WTC11 (cell line): ENCODE data around the gene KCNN4. TPM values are rescaled to one million over a fixed set of nuclear protein-coding genes. Genes with fewer than 3 reads are reported as not detected.

Experiments
- ATAC-seq: fragments of 200-7000 bp; cut with Tn5 transposase; 2 replicates; pipeline ENCODE4 v1.10.0; 2021; ENCODE audit warnings: mild to moderate bottlenecking, moderate library complexity
- CTCF ChIA-PET: fragments of 300-600 bp; sonication (Branson Sonifier 250); formaldehyde crosslinking; loops from one replicate; lab custom pipeline; 2021; ENCODE audit warnings: antibody characterized with exemption; lab: Charles Lee
- POLR2A ChIA-PET: fragments of 350-600 bp; sonication (Branson Sonifier 250); formaldehyde crosslinking; loops from one replicate; lab custom pipeline; 2021; ENCODE audit warnings: antibody characterized with exemption; lab: Charles Lee
- DNase-seq: peaks from one replicate; pipeline ENCODE4 v3.0.0; 2021; ENCODE audit warnings: low spot score
- H3K27ac Mint-ChIP-seq: 2 replicates; pipeline ENCODE4 v1.8.0; 2021; ENCODE audit warnings: mixed read lengths
- H3K27me3 Mint-ChIP-seq: 2 replicates; pipeline ENCODE4 v1.8.0; 2021; ENCODE audit warnings: low read depth, mild to moderate bottlenecking, moderate library complexity, mixed read lengths
- H3K36me3 Mint-ChIP-seq: 2 replicates; pipeline ENCODE4 v1.8.0; 2021; ENCODE audit warnings: mixed read lengths
- H3K4me1 Mint-ChIP-seq: 2 replicates; pipeline ENCODE4 v1.8.0; 2022; ENCODE audit warnings: mixed read lengths
- H3K4me3 Mint-ChIP-seq: 2 replicates; pipeline ENCODE4 v1.8.0; 2021; ENCODE audit warnings: mild to moderate bottlenecking, moderate library complexity, mixed read lengths
- H3K9me3 Mint-ChIP-seq: 2 replicates; pipeline ENCODE4 v1.8.0; 2021; ENCODE audit warnings: mixed read lengths
- ARID4B ChIP-seq: sonication (generic); formaldehyde crosslinking; IDR thresholded peaks from 2 replicates; pipeline ENCODE4 v1.8.0; 2023; ENCODE audit warnings: missing genetic modification reagents, mild to moderate bottlenecking, borderline replicate concordance
- ATF1 ChIP-seq: sonication (generic); formaldehyde crosslinking; IDR thresholded peaks from 2 replicates; pipeline ENCODE4 v1.8.1; 2023; ENCODE audit warnings: mild to moderate bottlenecking, moderate library complexity, missing genetic modification reagents
- E2F1 ChIP-seq: sonication (generic); formaldehyde crosslinking; IDR thresholded peaks from 2 replicates; pipeline ENCODE4 v1.8.0; 2022; ENCODE audit warnings: mild to moderate bottlenecking, missing genetic modification reagents
- EMX1 ChIP-seq: fragments of 250-450 bp; sonication (Bioruptor Pico); IDR thresholded peaks from 2 replicates; pipeline ENCODE4 v1.8.0; 2021; ENCODE audit warnings: mild to moderate bottlenecking
- FOXP1 ChIP-seq: sonication (generic); formaldehyde crosslinking; IDR thresholded peaks from 2 replicates; pipeline ENCODE4 v1.8.0; 2022; ENCODE audit warnings: missing genetic modification reagents, mild to moderate bottlenecking, moderate library complexity, borderline replicate concordance
- GABPB1 ChIP-seq: sonication (generic); formaldehyde crosslinking; IDR thresholded peaks from 2 replicates; pipeline ENCODE4 v1.8.1; 2023; ENCODE audit warnings: mild to moderate bottlenecking, missing genetic modification reagents
- HMGXB4 ChIP-seq: sonication (generic); formaldehyde crosslinking; IDR thresholded peaks from 2 replicates; pipeline ENCODE4 v1.8.1; 2023; ENCODE audit warnings: mild to moderate bottlenecking, moderate library complexity, missing genetic modification reagents
- IRF2 ChIP-seq: sonication (generic); formaldehyde crosslinking; IDR thresholded peaks from 2 replicates; pipeline ENCODE4 v1.8.0; 2022; ENCODE audit warnings: low read depth, missing genetic modification reagents, borderline replicate concordance
- MLX ChIP-seq: sonication (generic); formaldehyde crosslinking; IDR thresholded peaks from 2 replicates; pipeline ENCODE4 v1.8.1; 2023; ENCODE audit warnings: mild to moderate bottlenecking, missing genetic modification reagents, moderate library complexity
- NFATC4 ChIP-seq: fragments of 250-450 bp; sonication (Bioruptor Pico); IDR thresholded peaks from 2 replicates; pipeline ENCODE4 v1.9.0; 2021; ENCODE audit warnings: mild to moderate bottlenecking
- NFYB ChIP-seq: sonication (generic); formaldehyde crosslinking; conservative IDR thresholded peaks from 2 replicates; pipeline ENCODE4 v1.8.0; 2022; ENCODE audit warnings: low read depth, missing genetic modification reagents
- OVOL2 ChIP-seq: fragments of 250-450 bp; sonication (Bioruptor Pico); IDR thresholded peaks from 2 replicates; pipeline ENCODE4 v1.9.0; 2021; ENCODE audit warnings: mild to moderate bottlenecking, borderline replicate concordance
- SMAD4 ChIP-seq: sonication (generic); formaldehyde crosslinking; IDR thresholded peaks from 2 replicates; pipeline ENCODE4 v1.8.0; 2022; ENCODE audit warnings: mild to moderate bottlenecking, missing genetic modification reagents
- STAT6 ChIP-seq: sonication (generic); formaldehyde crosslinking; conservative IDR thresholded peaks from 2 replicates; pipeline ENCODE4 v1.8.1; 2023; ENCODE audit warnings: mild to moderate bottlenecking, low read depth, missing genetic modification reagents, moderate library complexity
- TEAD4 ChIP-seq: sonication (generic); formaldehyde crosslinking; IDR thresholded peaks from 2 replicates; pipeline ENCODE4 v1.8.0; 2022; ENCODE audit warnings: mild to moderate bottlenecking, missing genetic modification reagents
- ZNF263 ChIP-seq: sonication (generic); formaldehyde crosslinking; IDR thresholded peaks from 2 replicates; pipeline ENCODE4 v1.8.1; 2022; ENCODE audit warnings: low read depth, mild to moderate bottlenecking, moderate library complexity, missing genetic modification reagents
- ZNF416 ChIP-seq: fragments of 250-450 bp; sonication (Bioruptor Pico); IDR thresholded peaks from 2 replicates; pipeline ENCODE4 v1.9.0; 2021; ENCODE audit warnings: mild to moderate bottlenecking, inconsistent platforms
- ZNF423 ChIP-seq: fragments of 250-450 bp; sonication (Bioruptor Pico); IDR thresholded peaks from 2 replicates; pipeline ENCODE4 v2.1.2; 2022; ENCODE audit warnings: mild to moderate bottlenecking, moderate library complexity
- total RNA-seq: library from RNA; stranded (reverse); gene quantifications from 3 replicates; pipeline ENCODE4 v1.2.3, GENCODE V29; 2021
- TF ChIP-seq, protein P1 (sequence below): sonication (generic); formaldehyde crosslinking; IDR thresholded peaks from 2 replicates; pipeline ENCODE4 v1.8.1; 2022; ENCODE audit warnings: low read depth, mild to moderate bottlenecking, moderate library complexity, missing genetic modification reagents, borderline replicate concordance
- TF ChIP-seq, protein P2 (sequence below): sonication (generic); formaldehyde crosslinking; conservative IDR thresholded peaks from 2 replicates; pipeline ENCODE4 v1.8.1; 2022; ENCODE audit warnings: mild to moderate bottlenecking, missing genetic modification reagents
- TF ChIP-seq, protein P3 (sequence below): fragments of 250-450 bp; sonication (Bioruptor Pico); IDR thresholded peaks from 2 replicates; pipeline ENCODE4 v2.1.2; 2022; ENCODE audit warnings: mild to moderate bottlenecking, moderate library complexity
- TF ChIP-seq, protein P4 (sequence below): fragments of 250-450 bp; sonication (Bioruptor Pico); IDR thresholded peaks from 2 replicates; pipeline ENCODE4 v1.8.0; 2021; ENCODE audit warnings: mild to moderate bottlenecking

KCNN4 gene
- total RNA-seq, 1 experiment from 2014 or later, result 0.98 TPM

DNA sequence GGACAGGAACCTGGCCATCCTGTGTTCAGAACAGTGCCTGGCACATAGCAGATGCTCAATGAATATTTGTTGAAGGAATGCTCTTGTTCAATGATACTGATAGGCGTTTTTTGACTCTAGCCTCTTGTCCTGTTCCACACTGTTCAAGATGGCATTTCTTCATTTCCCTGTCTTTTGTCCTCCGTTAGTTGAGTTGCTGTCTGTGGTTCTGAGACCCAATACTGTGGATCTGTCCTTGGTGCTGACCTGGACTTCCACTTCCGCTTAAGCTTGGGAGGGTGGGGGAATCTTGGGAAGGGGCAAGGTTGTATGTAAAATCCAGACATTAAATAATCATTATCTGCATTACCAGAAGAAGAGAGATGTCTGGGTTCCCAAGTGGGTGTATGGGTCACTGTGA is 8.3 kb upstream of the KCNN4 start (continued):
- peak; percentile 89; the same call in 1 of the 2 replicates for TF ChIP-seq ARID4B
- TF ChIP-seq ZNF416 (CRISPR knock-in tag), result no peak
- TF ChIP-seq, protein P1, sequence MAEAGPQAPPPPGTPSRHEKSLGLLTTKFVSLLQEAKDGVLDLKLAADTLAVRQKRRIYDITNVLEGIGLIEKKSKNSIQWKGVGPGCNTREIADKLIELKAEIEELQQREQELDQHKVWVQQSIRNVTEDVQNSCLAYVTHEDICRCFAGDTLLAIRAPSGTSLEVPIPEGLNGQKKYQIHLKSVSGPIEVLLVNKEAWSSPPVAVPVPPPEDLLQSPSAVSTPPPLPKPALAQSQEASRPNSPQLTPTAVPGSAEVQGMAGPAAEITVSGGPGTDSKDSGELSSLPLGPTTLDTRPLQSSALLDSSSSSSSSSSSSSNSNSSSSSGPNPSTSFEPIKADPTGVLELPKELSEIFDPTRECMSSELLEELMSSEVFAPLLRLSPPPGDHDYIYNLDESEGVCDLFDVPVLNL (CRISPR knock-in tag), result peak; percentile 64; the same call in 1 of the 2 replicates
- TF ChIP-seq, protein P2, sequence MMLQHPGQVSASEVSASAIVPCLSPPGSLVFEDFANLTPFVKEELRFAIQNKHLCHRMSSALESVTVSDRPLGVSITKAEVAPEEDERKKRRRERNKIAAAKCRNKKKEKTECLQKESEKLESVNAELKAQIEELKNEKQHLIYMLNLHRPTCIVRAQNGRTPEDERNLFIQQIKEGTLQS (CRISPR knock-in tag), result no peak
- TF ChIP-seq, protein P3, sequence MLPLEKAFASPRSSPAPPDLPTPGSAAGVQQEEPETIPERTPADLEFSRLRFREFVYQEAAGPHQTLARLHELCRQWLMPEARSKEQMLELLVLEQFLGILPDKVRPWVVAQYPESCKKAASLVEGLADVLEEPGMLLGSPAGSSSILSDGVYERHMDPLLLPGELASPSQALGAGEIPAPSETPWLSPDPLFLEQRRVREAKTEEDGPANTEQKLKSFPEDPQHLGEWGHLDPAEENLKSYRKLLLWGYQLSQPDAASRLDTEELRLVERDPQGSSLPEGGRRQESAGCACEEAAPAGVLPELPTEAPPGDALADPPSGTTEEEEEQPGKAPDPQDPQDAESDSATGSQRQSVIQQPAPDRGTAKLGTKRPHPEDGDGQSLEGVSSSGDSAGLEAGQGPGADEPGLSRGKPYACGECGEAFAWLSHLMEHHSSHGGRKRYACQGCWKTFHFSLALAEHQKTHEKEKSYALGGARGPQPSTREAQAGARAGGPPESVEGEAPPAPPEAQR (CRISPR knock-in tag), result no peak
- TF ChIP-seq E2F1 (CRISPR knock-in tag), result peak; percentile 88
- TF ChIP-seq FOXP1 (CRISPR knock-in tag), result no peak
- TF ChIP-seq ATF1 (CRISPR knock-in tag), result 0 out of 2 replicates have a peak, but pooled peaks have one; percentile 59
- peak; percentile 96 for TF ChIP-seq TEAD4 (CRISPR knock-in tag)
- peak; percentile 94 for TF ChIP-seq SMAD4 (CRISPR knock-in tag)
- TF ChIP-seq NFATC4, result no peak

DNA sequence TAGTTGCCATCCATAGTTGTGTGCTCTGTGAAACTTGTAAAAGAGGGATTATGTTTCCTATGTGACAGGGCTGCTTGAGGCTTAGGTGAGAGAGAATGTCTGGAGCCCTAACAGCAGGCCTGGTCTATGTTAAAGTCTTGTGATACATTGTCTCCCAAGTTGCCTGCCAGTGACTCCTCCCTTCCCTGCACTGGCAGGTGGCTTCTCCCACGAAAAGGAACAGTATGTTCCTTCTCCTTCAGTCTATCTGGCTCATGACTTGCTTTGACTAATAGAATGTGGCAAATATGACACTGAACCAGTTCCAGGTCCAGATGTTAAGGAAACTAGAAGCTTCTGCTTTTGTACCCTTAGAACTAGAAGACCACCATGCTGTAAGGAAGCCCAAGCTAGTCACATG is 5.9 kb upstream of the KCNN4 start:
- no peak overlapping the region for H3K27ac Mint-ChIP-seq
- no peaks in the 10 kb centered on the region for H3K9me3 Mint-ChIP-seq
- no peak overlapping the region for H3K4me3 Mint-ChIP-seq
- H3K36me3 Mint-ChIP-seq, result no peaks in the 10 kb centered on the region
- ChIA-PET POLR2A (no interaction called here), CTCF (interaction anchor here (1.0 to 1.4 kb wide), 3 partner anchors 12 to 41 kb away, joined by 3 to 6 read pairs (median 3); no protein-coding TSS in a partner anchor)
- no peaks in the 10 kb centered on the region for H3K27me3 Mint-ChIP-seq
- ATAC-seq (no peak), DNase-seq (no peak)
- H3K4me1 Mint-ChIP-seq, result 0 out of 2 replicates have a peak, but pooled peaks cover 3% of the 10 kb centered on the region
- TF ChIP-seq OVOL2 (CRISPR knock-in tag) (no peak), NFYB (no peak), ZNF263 (CRISPR knock-in tag) (no peak), IRF2 (no peak), GABPB1 (no peak), HMGXB4 (CRISPR knock-in tag) (no peak), EMX1 (CRISPR knock-in tag) (no peak), MLX (CRISPR knock-in tag) (no peak), ZNF423 (no peak), STAT6 (CRISPR knock-in tag) (no peak)
- TF ChIP-seq, protein P4, sequence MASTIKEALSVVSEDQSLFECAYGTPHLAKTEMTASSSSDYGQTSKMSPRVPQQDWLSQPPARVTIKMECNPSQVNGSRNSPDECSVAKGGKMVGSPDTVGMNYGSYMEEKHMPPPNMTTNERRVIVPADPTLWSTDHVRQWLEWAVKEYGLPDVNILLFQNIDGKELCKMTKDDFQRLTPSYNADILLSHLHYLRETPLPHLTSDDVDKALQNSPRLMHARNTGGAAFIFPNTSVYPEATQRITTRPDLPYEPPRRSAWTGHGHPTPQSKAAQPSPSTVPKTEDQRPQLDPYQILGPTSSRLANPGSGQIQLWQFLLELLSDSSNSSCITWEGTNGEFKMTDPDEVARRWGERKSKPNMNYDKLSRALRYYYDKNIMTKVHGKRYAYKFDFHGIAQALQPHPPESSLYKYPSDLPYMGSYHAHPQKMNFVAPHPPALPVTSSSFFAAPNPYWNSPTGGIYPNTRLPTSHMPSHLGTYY (CRISPR knock-in tag), result no peak
